GM23338 (cell line): Measurements from ENCODE around the gene SPDL1. TPM values are rescaled to one million over a fixed set of nuclear protein-coding genes. Genes with fewer than 3 reads are reported as not detected.

ENCODE experiments used
- ATAC-seq: fragments of 200-7000 bp; cut with Tn5 transposase; 3 replicates; pipeline ENCODE4 v1.9.1; 2020
- DNase-seq: peaks from one replicate; pipeline ENCODE4 v3.0.0-alpha.2; 2015; ENCODE audit warnings: low spot score
- H2AFZ ChIP-seq: fragments of 200-600 bp; sonication (generic); 2 replicates; pipeline ENCODE4 v1.8.0; 2016; ENCODE audit warnings: antibody characterized with exemption, mild to moderate bottlenecking, moderate library complexity
- H3F3A ChIP-seq: fragments of 200-600 bp; sonication (generic); replicated peaks from 2 replicates; pipeline ENCODE4 v1.8.0; 2017; ENCODE audit warnings: antibody characterized with exemption, mixed run types, low read depth
- H3K27ac ChIP-seq: fragments of 200-600 bp; sonication (generic); 2 replicates; pipeline ENCODE4 v1.6.1; 2016; ENCODE audit warnings: low read depth
- H3K27me3 ChIP-seq: fragments of 200-600 bp; sonication (generic); 2 replicates; pipeline ENCODE4 v1.8.0; 2016; ENCODE audit warnings: mild to moderate bottlenecking, mixed run types, moderate library complexity; ENCODE audit not compliant: insufficient read depth
- H3K36me3 ChIP-seq: fragments of 200-600 bp; sonication (generic); 2 replicates; pipeline ENCODE4 v1.8.0; 2016; ENCODE audit warnings: mild to moderate bottlenecking; ENCODE audit not compliant: insufficient read depth
- H3K4me1 ChIP-seq: fragments of 200-600 bp; sonication (generic); 2 replicates; pipeline ENCODE4 v1.8.0; 2016; ENCODE audit warnings: mild to moderate bottlenecking, moderate library complexity; ENCODE audit not compliant: insufficient read depth
- H3K4me2 ChIP-seq: fragments of 200-600 bp; sonication (generic); 2 replicates; pipeline ENCODE4 v1.7.1; 2017; ENCODE audit warnings: mixed run types
- H3K4me3 ChIP-seq: fragments of 200-600 bp; sonication (generic); 2 replicates; pipeline ENCODE4 v1.6.1; 2016; ENCODE audit warnings: mixed run types
- H3K79me2 ChIP-seq: fragments of 200-600 bp; sonication (generic); replicated peaks from 2 replicates; pipeline ENCODE4 v1.8.0; 2017; ENCODE audit warnings: mild to moderate bottlenecking; ENCODE audit not compliant: insufficient read depth
- H3K9me2 ChIP-seq: fragments of 200-600 bp; sonication (generic); 2 replicates; pipeline ENCODE4 v1.8.0; 2017; ENCODE audit not compliant: insufficient read depth
- H4K20me1 ChIP-seq: fragments of 200-600 bp; sonication (generic); replicated peaks from 2 replicates; pipeline ENCODE4 v1.8.0; 2017; ENCODE audit warnings: mild to moderate bottlenecking; ENCODE audit not compliant: insufficient read depth
- H3K27ac Mint-ChIP-seq: 2 replicates; pipeline ENCODE4 v1.8.0; 2020; ENCODE audit warnings: inconsistent platforms, mild to moderate bottlenecking, moderate library complexity, mixed read lengths
- H3K27me3 Mint-ChIP-seq: 3 replicates; pipeline ENCODE4 v1.8.0; 2022; ENCODE audit warnings: low read depth, mild to moderate bottlenecking, moderate library complexity, mixed read lengths, inconsistent platforms; ENCODE audit not compliant: insufficient read depth, poor library complexity
- H3K36me3 Mint-ChIP-seq: 3 replicates; pipeline ENCODE4 v1.8.0; 2021; ENCODE audit warnings: low read depth, mild to moderate bottlenecking, inconsistent platforms, moderate library complexity, mixed read lengths
- H3K4me1 Mint-ChIP-seq: 3 replicates; pipeline ENCODE4 v1.8.0; 2020; ENCODE audit warnings: mild to moderate bottlenecking, inconsistent platforms, mixed read lengths
- H3K4me3 Mint-ChIP-seq: 3 replicates; pipeline ENCODE4 v1.8.0; 2021; ENCODE audit warnings: moderate library complexity, mild to moderate bottlenecking, inconsistent platforms, mixed read lengths
- H3K9me3 Mint-ChIP-seq: 3 replicates; pipeline ENCODE4 v1.8.0; 2020; ENCODE audit warnings: moderate library complexity, mild to moderate bottlenecking, inconsistent platforms, mixed read lengths
- CREB1 ChIP-seq: fragments of 250-450 bp; sonication (Bioruptor Pico); IDR thresholded peaks from 2 replicates; pipeline ENCODE4 v1.5.0; 2020; ENCODE audit warnings: low read depth, mild to moderate bottlenecking, moderate library complexity
- ETS1 ChIP-seq: IDR thresholded peaks from 2 replicates; pipeline ENCODE4 v1.6.1; 2016; ENCODE audit warnings: antibody characterized with exemption
- EZH2 ChIP-seq: fragments of 200-600 bp; sonication (generic); IDR thresholded peaks from one replicate; pipeline ENCODE4 v1.8.0; 2017; ENCODE audit warnings: antibody characterized with exemption, mild to moderate bottlenecking, low read depth; ENCODE audit not compliant: unreplicated experiment
- EZH2phosphoT487 ChIP-seq: fragments of 200-600 bp; sonication (generic); IDR thresholded peaks from one replicate; pipeline ENCODE4 v1.8.1; 2018; ENCODE audit warnings: antibody characterized with exemption; ENCODE audit not compliant: unreplicated experiment
- JUNB ChIP-seq: IDR thresholded peaks from one replicate; pipeline ENCODE4 v1.6.1; 2016; ENCODE audit warnings: antibody characterized with exemption; ENCODE audit not compliant: unreplicated experiment
- NANOG ChIP-seq: IDR thresholded peaks from 2 replicates; pipeline ENCODE4 v1.6.1; 2016; ENCODE audit warnings: antibody characterized with exemption, borderline replicate concordance
- POLR2AphosphoS5 ChIP-seq: IDR thresholded peaks from 2 replicates; pipeline ENCODE4 v1.6.1; 2016; ENCODE audit warnings: antibody characterized with exemption, low read depth
- REST ChIP-seq: IDR thresholded peaks from one replicate; pipeline ENCODE4 v1.6.1; 2018; ENCODE audit warnings: antibody characterized with exemption; ENCODE audit not compliant: unreplicated experiment
- ZNF462 ChIP-seq: fragments of 250-450 bp; sonication (Bioruptor Pico); IDR thresholded peaks from 2 replicates; pipeline ENCODE4 v1.5.0; 2020; ENCODE audit warnings: mild to moderate bottlenecking, moderate library complexity
- polyA plus RNA-seq: library from polyadenylated mRNA; unstranded; fragments of >200 nt; fragmentation: Nextera tagmentation; extraction: Ambion mirVana; gene quantifications from 2 replicates; pipeline ENCODE4 v1.2.1, GENCODE V29; 2016
- total RNA-seq: library from RNA; depleted of rRNA; stranded (reverse); fragments of >200 nt; shearing (Covaris generic); gene quantifications from 2 replicates; pipeline ENCODE4 v1.2.3, GENCODE V29; 2014

The SPDL1 gene
- total and polyA plus RNA-seq, 2 experiments from 2014 or later = 76.9 to 79.6 TPM

GRCh38 chr5:169652057-169652456 is 68.5 kb downstream of the SPDL1 start:
- H3K27ac Mint-ChIP-seq = no peak overlapping the region
- Histone ChIP-seq H3K4me2 (no peak overlapping the region), H3K4me1 (peaks cover 7% of the 10 kb centered on the region; the same call in 1 of the 2 replicates), H4K20me1 (no peaks in the 10 kb centered on the region), H3K36me3 (no peaks in the 10 kb centered on the region), H2AFZ (no peak overlapping the region), H3K79me2 (no peaks in the 10 kb centered on the region), H3F3A (no peaks in the 10 kb centered on the region), H3K27me3 (no peaks in the 10 kb centered on the region), H3K4me3 (no peak overlapping the region), H3K27ac (no peak overlapping the region), H3K9me2 (peaks cover 6% of the 10 kb centered on the region; the same call in 1 of the 2 replicates)
- ATAC-seq (no peak), DNase-seq (no peak)
- H3K36me3 Mint-ChIP-seq = no peaks in the 10 kb centered on the region
- TF ChIP-seq ETS1 = no peak
- peaks cover 8% of the 10 kb centered on the region for H3K4me1 Mint-ChIP-seq
- no peaks in the 10 kb centered on the region for H3K9me3 Mint-ChIP-seq
- H3K4me3 Mint-ChIP-seq = no peak overlapping the region
- H3K27me3 Mint-ChIP-seq = peaks cover 3% of the 10 kb centered on the region

- Histone ChIP-seq H3K27ac (no peak overlapping the region), H3K79me2 (no peaks in the 10 kb centered on the region), H3F3A (no peaks in the 10 kb centered on the region), H4K20me1 (no peaks in the 10 kb centered on the region), H3K27me3 (no peaks in the 10 kb centered on the region), H2AFZ (no peak overlapping the region), H3K4me1 (peaks cover 7% of the 10 kb centered on the region; the same call in 1 of the 2 replicates), H3K4me3 (no peak overlapping the region), H3K4me2 (no peak overlapping the region), H3K36me3 (no peaks in the 10 kb centered on the region), H3K9me2 (peaks cover 6% of the 10 kb centered on the region; the same call in 1 of the 2 replicates)
- H3K4me3 Mint-ChIP-seq = no peak overlapping the region
- DNase-seq (no peak), ATAC-seq (no peak)
- H3K27me3 Mint-ChIP-seq = peaks cover 4% of the 10 kb centered on the region
- H3K27ac Mint-ChIP-seq = no peak overlapping the region
- no peaks in the 10 kb centered on the region for H3K36me3 Mint-ChIP-seq
- H3K9me3 Mint-ChIP-seq = no peaks in the 10 kb centered on the region
- H3K4me1 Mint-ChIP-seq = peaks cover 8% of the 10 kb centered on the region; the same call in 2 of the 3 replicates
- TF ChIP-seq ETS1 = no peak
- no peak for TF ChIP-seq JUNB
- TF ChIP-seq REST = no peak
- TF ChIP-seq ZNF462 (CRISPR knock-in tag) = no peak
- TF ChIP-seq EZH2 = no peak
- no peak for TF ChIP-seq CREB1 (CRISPR knock-in tag)
- no peak for TF ChIP-seq NANOG
- no peak for TF ChIP-seq EZH2phosphoT487
- TF ChIP-seq POLR2AphosphoS5 = no peak
Observed at GRCh38 chr5:169653091-169653490, 69.5 kb downstream of the SPDL1 start.
